Stimulated activated naive B cell treated with anti-CD40 and anti-IgM and Interleukin-4, amounts not matched to agents 10 μg/mL and 1 μg/mL and 100 μg/mL, for 72 hours (primary cell): ENCODE results near the gene MCM9.
A peak's percentile ranks its signal among the peaks of the same experiment; 100 is the strongest.

Source experiments
- ATAC-seq, 2 donors: fragments of 150-1000 bp; cut with Tn5 transposase; replicated peaks; 2 replicates each; pipeline ENCODE4 v1.10.0; 2021; ENCODE audit warnings: moderate library complexity in 1 of 2
- DNase-seq: peaks from one replicate; pipeline ENCODE4 v3.0.0; 2021
- H3K27ac Mint-ChIP-seq: one replicate; pipeline ENCODE4 v1.8.0; 2022; ENCODE audit warnings: mild to moderate bottlenecking, mixed read lengths
- H3K27me3 Mint-ChIP-seq, 2 donors: one replicate each; pipeline ENCODE4 v1.8.0; 2022; ENCODE audit warnings: mixed read lengths in 2 of 2
- H3K36me3 Mint-ChIP-seq, 2 donors: one replicate each; pipeline ENCODE4 v1.8.0; 2022; ENCODE audit warnings: mixed read lengths in 2 of 2, mild to moderate bottlenecking in 1 of 2
- H3K4me1 Mint-ChIP-seq, 2 donors: one replicate each; pipeline ENCODE4 v1.8.0; 2022; ENCODE audit warnings: mixed read lengths in 2 of 2, mild to moderate bottlenecking in 1 of 2
- H3K4me3 Mint-ChIP-seq, 2 donors: one replicate each; pipeline ENCODE4 v1.8.0; 2022; ENCODE audit warnings: mild to moderate bottlenecking in 2 of 2, mixed read lengths in 2 of 2, moderate library complexity in 1 of 2
- H3K9me3 Mint-ChIP-seq, 2 donors: one replicate each; pipeline ENCODE4 v1.8.0; 2022; ENCODE audit warnings: mixed read lengths in 2 of 2, mild to moderate bottlenecking in 1 of 2

MCM9 gene

GRCh38 chr6:118893807-118894424 is 41.0 kb downstream of the MCM9 start, which contains the start of gene ASF1A:
TSS of gene ASF1A (plus strand) at chr6:118894152. CDS start at chr6:118894414, 262 bp downstream.
- peaks cover 31 to 47% of the 10 kb centered on the region in 2 donors for H3K4me1 Mint-ChIP-seq
- peak within 1 kb of the TSS; percentile 98 for H3K27ac Mint-ChIP-seq
- ATAC-seq (peak; percentile 76 to 82), DNase-seq (peak; percentile 93)
- H3K9me3 Mint-ChIP-seq: no peaks in the 10 kb centered on the region
- peak within 1 kb of the TSS; percentile 90 to 99 for H3K4me3 Mint-ChIP-seq
- no peaks in the 10 kb centered on the region for H3K27me3 Mint-ChIP-seq
- H3K36me3 Mint-ChIP-seq: peaks cover 9 to 22% of the 10 kb centered on the region in 2 donors

GRCh38 chr6:118893064-118893806 is 41.7 kb downstream of the MCM9 start:
- peaks cover 5 to 18% of the 10 kb centered on the region in 2 donors for H3K36me3 Mint-ChIP-seq
- H3K4me3 Mint-ChIP-seq: peak overlapping the region; percentile 90 to 99
- peaks cover 30 to 48% of the 10 kb centered on the region in 2 donors for H3K4me1 Mint-ChIP-seq
- DNase-seq (peak; percentile 26), ATAC-seq (peak; percentile 29 to 33)
- peak overlapping the region; percentile 98 for H3K27ac Mint-ChIP-seq
- H3K9me3 Mint-ChIP-seq: no peaks in the 10 kb centered on the region
- no peaks in the 10 kb centered on the region for H3K27me3 Mint-ChIP-seq

GRCh38 chr6:118892355-118892991 is 42.5 kb downstream of the MCM9 start:
- DNase-seq (no peak), ATAC-seq (no peak)
- H3K9me3 Mint-ChIP-seq: no peaks in the 10 kb centered on the region
- peak overlapping the region; percentile 90 to 99 for H3K4me3 Mint-ChIP-seq
- peak overlapping the region; percentile 98 for H3K27ac Mint-ChIP-seq
- H3K36me3 Mint-ChIP-seq: peaks cover 5 to 20% of the 10 kb centered on the region in 2 donors
- H3K27me3 Mint-ChIP-seq: no peaks in the 10 kb centered on the region
- H3K4me1 Mint-ChIP-seq: peaks cover 26 to 50% of the 10 kb centered on the region in 2 donors

- H3K36me3 Mint-ChIP-seq: peaks cover 10 to 23% of the 10 kb centered on the region in 2 donors
- DNase-seq (no peak), ATAC-seq (peak; percentile 10 to 15)
- no peaks in the 10 kb centered on the region for H3K27me3 Mint-ChIP-seq
- no peaks in the 10 kb centered on the region for H3K9me3 Mint-ChIP-seq
- peak overlapping the region; percentile 49 for H3K27ac Mint-ChIP-seq
- H3K4me1 Mint-ChIP-seq: peaks cover 32 to 61% of the 10 kb centered on the region in 2 donors
- peak overlapping the region; percentile 4 to 39 for H3K4me3 Mint-ChIP-seq
These were observed 43.8 kb downstream of the MCM9 start for GRCh38 chr6:118890997-118891790.

GRCh38 chr6:118889163-118889562 is 45.8 kb downstream of the MCM9 start:
- peak overlapping the region; percentile 44 for H3K27ac Mint-ChIP-seq

GRCh38 chr6:118886641-118887040 is 48.3 kb downstream of the MCM9 start:
- Mint-ChIP-seq H3K27me3 (no peaks in the 10 kb centered on the region), H3K27ac (peak overlapping the region; percentile 4), H3K36me3 (peaks cover 16 to 22% of the 10 kb centered on the region in 2 donors), H3K9me3 (no peaks in the 10 kb centered on the region), H3K4me3 (no peak overlapping the region), H3K4me1 (peaks cover 35 to 76% of the 10 kb centered on the region in 2 donors)
- no peak for ATAC-seq
- DNase-seq: no peak

More at GRCh38 chr6:118889163-118889562, 45.8 kb downstream of the MCM9 start:
- Mint-ChIP-seq H3K4me3 (no peak overlapping the region), H3K36me3 (peaks cover 12 to 21% of the 10 kb centered on the region in 2 donors), H3K27me3 (no peaks in the 10 kb centered on the region), H3K4me1 (peaks cover 38 to 77% of the 10 kb centered on the region in 2 donors), H3K9me3 (no peaks in the 10 kb centered on the region)
- ATAC-seq: no peak
- DNase-seq: no peak

GRCh38 chr6:118882314-118882905 is 52.5 kb downstream of the MCM9 start:
- no peak overlapping the region for H3K27ac Mint-ChIP-seq
- no peak for DNase-seq
- H3K4me1 Mint-ChIP-seq: peaks cover 35 to 77% of the 10 kb centered on the region in 2 donors
- ATAC-seq: no peak
- H3K9me3 Mint-ChIP-seq: no peaks in the 10 kb centered on the region
- peaks cover 15 to 17% of the 10 kb centered on the region in 2 donors for H3K36me3 Mint-ChIP-seq
- H3K27me3 Mint-ChIP-seq: no peaks in the 10 kb centered on the region
- no peak overlapping the region for H3K4me3 Mint-ChIP-seq

- Mint-ChIP-seq H3K9me3 (no peaks in the 10 kb centered on the region), H3K27me3 (no peaks in the 10 kb centered on the region), H3K27ac (peak overlapping the region; percentile 37), H3K36me3 (peaks cover 13 to 16% of the 10 kb centered on the region in 2 donors), H3K4me3 (no peak overlapping the region), H3K4me1 (peaks cover 31 to 75% of the 10 kb centered on the region in 2 donors)
- ATAC-seq (peak; percentile 69 to 77), DNase-seq (no peak)
These were observed 53.3 kb downstream of the MCM9 start for GRCh38 chr6:118881440-118882313.

GRCh38 chr6:118877806-118878205 is 57.2 kb downstream of the MCM9 start:
- ATAC-seq (no peak), DNase-seq (no peak)
- no peaks in the 10 kb centered on the region for H3K27me3 Mint-ChIP-seq
- H3K4me3 Mint-ChIP-seq: no peak overlapping the region
- H3K36me3 Mint-ChIP-seq: peaks cover 11 to 17% of the 10 kb centered on the region in 2 donors
- H3K4me1 Mint-ChIP-seq: peaks cover 28 to 60% of the 10 kb centered on the region in 2 donors
- H3K9me3 Mint-ChIP-seq: no peaks in the 10 kb centered on the region
- H3K27ac Mint-ChIP-seq: no peak overlapping the region

- H3K27me3 Mint-ChIP-seq: no peaks in the 10 kb centered on the region
- no peak for DNase-seq
- no peaks in the 10 kb centered on the region for H3K9me3 Mint-ChIP-seq
- no peak overlapping the region for H3K4me3 Mint-ChIP-seq
- peaks cover 21 to 52% of the 10 kb centered on the region in 2 donors for H3K4me1 Mint-ChIP-seq
- H3K27ac Mint-ChIP-seq: no peak overlapping the region
- ATAC-seq: no peak
- H3K36me3 Mint-ChIP-seq: peaks cover 7 to 15% of the 10 kb centered on the region in 2 donors
These were observed 58.1 kb downstream of the MCM9 start for GRCh38 chr6:118876814-118877213.

- Mint-ChIP-seq H3K4me3 (no peak overlapping the region), H3K27ac (no peak overlapping the region), H3K27me3 (no peaks in the 10 kb centered on the region), H3K4me1 (peaks cover 17 to 52% of the 10 kb centered on the region in 2 donors), H3K36me3 (peaks cover 12 to 15% of the 10 kb centered on the region in 2 donors), H3K9me3 (no peaks in the 10 kb centered on the region)
- DNase-seq (no peak), ATAC-seq (no peak)
These were observed 58.8 kb downstream of the MCM9 start for GRCh38 chr6:118876198-118876597.

- H3K4me3 Mint-ChIP-seq: no peak overlapping the region
- ATAC-seq: no peak
- no peaks in the 10 kb centered on the region for H3K27me3 Mint-ChIP-seq
- no peak overlapping the region for H3K27ac Mint-ChIP-seq
- H3K9me3 Mint-ChIP-seq: no peaks in the 10 kb centered on the region
- peaks cover 12 to 15% of the 10 kb centered on the region in 2 donors for H3K36me3 Mint-ChIP-seq
- H3K4me1 Mint-ChIP-seq: peaks cover 16 to 54% of the 10 kb centered on the region in 2 donors
- DNase-seq: no peak
These were observed 59.3 kb downstream of the MCM9 start for GRCh38 chr6:118875672-118876071.

- Mint-ChIP-seq H3K9me3 (peaks cover 3 to 7% of the 10 kb centered on the region in 2 donors), H3K27me3 (no peaks in the 10 kb centered on the region), H3K4me1 (peaks cover 10 to 51% of the 10 kb centered on the region in 2 donors), H3K36me3 (peaks cover 22 to 27% of the 10 kb centered on the region in 2 donors), H3K4me3 (no peak overlapping the region), H3K27ac (no peak overlapping the region)
- ATAC-seq: no peak
- no peak for DNase-seq
These were observed 61.7 kb downstream of the MCM9 start for GRCh38 chr6:118873239-118873638.
